Common myeloid progenitor, CD34-positive (primary cell): ENCODE results near the gene IFTAP.

Source experiments
- CTCF ChIA-PET: fragments of 350-600 bp; sonication (Branson Sonifier 250); formaldehyde crosslinking; loops from one replicate; lab custom pipeline; 2021; ENCODE audit warnings: antibody characterized with exemption; lab: Charles Lee
- POLR2A ChIA-PET: fragments of 350-600 bp; sonication (Branson Sonifier 250); formaldehyde crosslinking; loops from one replicate; lab custom pipeline; 2021; ENCODE audit warnings: antibody characterized with exemption; lab: Charles Lee
- DNase-seq, 3 donors: peaks; one replicate each; pipeline versions ENCODE4 v3.0.0 to v3.0.0-alpha.2; 2013
- H3K27ac ChIP-seq, 2 experiments: 1 replicate in 1 of 2; 2 replicates in 1 of 2; pipeline ENCODE4 v1.7.0; 2013; ENCODE audit warnings: inconsistent platforms in 2 of 2, low read length in 2 of 2, mild to moderate bottlenecking in 2 of 2, low read depth in 1 of 2, moderate library complexity in 1 of 2; ENCODE audit not compliant: severe bottlenecking in 2 of 2, insufficient read depth in 1 of 2, poor library complexity in 1 of 2
- H3K27me3 ChIP-seq, 5 experiments: replicated peaks in 2 of 5; 1 replicate in 3 of 5; 2 replicates in 2 of 5; pipeline versions ENCODE4 v1.6.1 to v1.7.0; 2013; ENCODE audit warnings: low read length in 4 of 5, mild to moderate bottlenecking in 2 of 5, moderate library complexity in 2 of 5, inconsistent platforms in 1 of 5; ENCODE audit not compliant: insufficient read depth in 5 of 5, control insufficient read depth in 4 of 5
- H3K36me3 ChIP-seq, 4 experiments: 1 replicate in 2 of 4; 2 replicates in 2 of 4; pipeline versions ENCODE4 v1.6.1 to v1.7.0; 2013; ENCODE audit warnings: low read length in 3 of 4, control low read depth in 1 of 4, mild to moderate bottlenecking in 1 of 4; ENCODE audit not compliant: control insufficient read depth in 4 of 4, insufficient read depth in 4 of 4
- H3K4me1 ChIP-seq, 4 experiments: 1 replicate in 3 of 4; 2 replicates in 1 of 4; pipeline versions ENCODE4 v1.6.1 to v1.7.1; 2013; ENCODE audit warnings: low read length in 3 of 4, mild to moderate bottlenecking in 3 of 4, control low read depth in 1 of 4, inconsistent platforms in 1 of 4, moderate library complexity in 1 of 4; ENCODE audit not compliant: control insufficient read depth in 4 of 4, insufficient read depth in 4 of 4; ENCODE audit errors: control extremely low read depth in 1 of 4
- H3K4me3 ChIP-seq, 7 experiments: 1 replicate in 4 of 7; 2 replicates in 3 of 7; pipeline versions ENCODE4 v1.5.1 to v1.7.0; 2013; ENCODE audit warnings: mild to moderate bottlenecking in 7 of 7, low read length in 6 of 7, moderate library complexity in 6 of 7, inconsistent platforms in 2 of 7, low read depth in 2 of 7, control low read depth in 1 of 7; ENCODE audit not compliant: insufficient read depth in 4 of 7, control insufficient read depth in 1 of 7; ENCODE audit errors: extremely low read depth in 1 of 7
- H3K9me3 ChIP-seq, 5 experiments: 1 replicate in 4 of 5; 2 replicates in 1 of 5; pipeline versions ENCODE4 v1.6.1 to v1.7.1; 2013; ENCODE audit warnings: low read length in 4 of 5, mild to moderate bottlenecking in 2 of 5, inconsistent platforms in 1 of 5, low read depth in 1 of 5, moderate library complexity in 1 of 5; ENCODE audit not compliant: control insufficient read depth in 4 of 5, insufficient read depth in 2 of 5; ENCODE audit errors: control extremely low read depth in 1 of 5
- WGBS: methylation state at CpG from one replicate; pipeline ENCODE4 v1.1.5; 2013; ENCODE audit not compliant: insufficient coverage; 5-methylcytosine and 5-hydroxymethylcytosine counted together

IFTAP gene

DNA sequence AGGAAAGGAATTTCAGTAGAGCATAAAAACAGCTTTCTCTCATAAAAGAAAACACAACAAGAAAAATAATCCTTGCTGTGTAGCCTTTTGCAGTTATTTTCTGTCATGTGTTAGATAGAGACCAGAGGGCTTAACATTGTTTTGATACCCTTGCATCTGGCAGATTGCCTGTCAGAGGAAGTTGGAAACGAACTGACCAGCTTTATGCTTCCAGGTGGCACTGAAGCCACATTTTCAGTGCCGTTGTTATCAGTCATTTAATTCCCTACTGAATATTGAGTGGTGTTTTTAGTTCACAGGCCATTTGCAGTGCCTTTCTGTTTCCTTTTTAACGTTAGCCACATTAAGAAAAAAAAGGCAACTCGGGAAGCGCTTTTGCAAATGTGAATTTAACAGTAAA lies 25.2 kb downstream of the IFTAP start:
- peak in 2 of 3 donors; percentile 55 to 64 for DNase-seq
- CTCF ChIA-PET, result interaction anchor here (0.8 to 7.2 kb wide), 7 partner anchors 11 to 115 kb away, joined by 3 to 86 read pairs (median 4); partner anchors contain the start of genes IFTAP and RAG1

GRCh38 chr11:36620246-36620645 lies 25.9 kb downstream of the IFTAP start:
- Histone ChIP-seq H3K27me3 (no peaks in the 10 kb centered on the region), H3K27ac (no peak overlapping the region), H3K36me3 (peaks cover 0 to 2% (median 0%) of the 10 kb centered on the region in 4 experiments), H3K4me3 (no peak overlapping the region), H3K4me1 (peaks cover 9 to 31% (median 17%) of the 10 kb centered on the region in 4 experiments), H3K9me3 (no peaks in the 10 kb centered on the region)
- ChIA-PET CTCF (interaction anchor here (1.6 to 7.2 kb wide), 4 partner anchors 11 to 55 kb away, joined by 3 to 86 read pairs (median 8); partner anchors contain the start of gene RAG1), POLR2A (no interaction called here)
- DNase-seq, result no peak

More for the DNA sequence above, 25.2 kb downstream of the IFTAP start:
- peak overlapping the region in 1 of 2 experiments; percentile 68 for H3K27ac ChIP-seq
- peaks cover 0 to 2% (median 0%) of the 10 kb centered on the region in 4 experiments for H3K36me3 ChIP-seq
- POLR2A ChIA-PET, result no interaction called here
- WGBS, result 0% methylated on average over 2 of the region's 5 CpGs
- H3K9me3 ChIP-seq, result no peaks in the 10 kb centered on the region
- no peaks in the 10 kb centered on the region for H3K27me3 ChIP-seq
- peaks cover 9 to 31% (median 17%) of the 10 kb centered on the region in 4 experiments for H3K4me1 ChIP-seq
- H3K4me3 ChIP-seq, result peak overlapping the region in 4 of 7 experiments; percentile 32 to 61 (median 44)

GRCh38 chr11:36622431-36623136 lies 28.3 kb downstream of the IFTAP start:
- peaks cover 9 to 32% (median 17%) of the 10 kb centered on the region in 4 experiments for H3K4me1 ChIP-seq
- CTCF ChIA-PET, result interaction anchor here (0.7 to 7.2 kb wide), 10 partner anchors 14 to 144 kb away, joined by 3 to 89 read pairs (median 4); partner anchors contain the start of gene RAG1
- peak; percentile 71 to 86 (median 82) for DNase-seq
- H3K4me3 ChIP-seq, result no peak overlapping the region
- POLR2A ChIA-PET, result interaction anchor here (0.9 kb wide), 1 partner anchor 58 kb away, joined by 3 read pairs; no protein-coding TSS in a partner anchor
- H3K27me3 ChIP-seq, result no peaks in the 10 kb centered on the region
- no CpG with 5 or more reads among the region's 3 CpGs for whole genome bisulfite sequencing
- H3K9me3 ChIP-seq, result no peaks in the 10 kb centered on the region
- H3K36me3 ChIP-seq, result peaks cover 0 to 2% (median 0%) of the 10 kb centered on the region in 4 experiments
- H3K27ac ChIP-seq, result no peak overlapping the region

DNA sequence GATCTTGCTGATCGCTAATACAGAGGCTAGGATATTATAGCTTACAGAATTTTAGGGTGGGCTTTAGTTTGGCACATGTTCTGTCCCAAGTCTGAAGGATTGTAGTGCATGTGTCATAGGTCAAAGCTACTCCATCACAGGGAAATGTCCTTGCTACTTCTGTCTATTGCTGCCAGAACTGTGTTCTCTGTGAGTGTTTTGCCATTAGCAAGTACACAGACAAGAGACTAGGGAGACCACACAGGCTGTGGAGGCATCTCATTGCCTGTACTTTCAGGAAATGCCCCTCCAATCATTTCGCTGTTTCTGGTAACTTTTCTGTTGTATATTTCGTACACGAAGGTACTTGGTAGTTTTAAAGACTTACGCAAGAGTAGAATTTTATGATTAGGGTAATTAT lies 29.2 kb downstream of the IFTAP start:
- H3K27ac ChIP-seq, result no peak overlapping the region

GRCh38 chr11:36627006-36627405 lies 32.7 kb downstream of the IFTAP start:
- CTCF ChIA-PET, result interaction anchor here (3.5 kb wide), 1 partner anchor 64 kb away, joined by 22 read pairs; no protein-coding TSS in a partner anchor
- no peak for DNase-seq
- POLR2A ChIA-PET, result no interaction called here

More for the DNA sequence above, 29.2 kb downstream of the IFTAP start:
- 100% methylated on average over 1 of the region's 5 CpGs for WGBS
- Histone ChIP-seq H3K36me3 (peaks cover 0 to 2% (median 0%) of the 10 kb centered on the region in 4 experiments), H3K9me3 (no peaks in the 10 kb centered on the region), H3K4me3 (no peak overlapping the region), H3K4me1 (peaks cover 8 to 26% (median 14%) of the 10 kb centered on the region in 4 experiments), H3K27me3 (no peaks in the 10 kb centered on the region)
- ChIA-PET CTCF (interaction anchor here (0.7 to 4.1 kb wide), 8 partner anchors 15 to 145 kb away, joined by 3 to 89 read pairs (median 3); partner anchors contain the start of gene RAG1), POLR2A (interaction anchor here (0.9 kb wide), 1 partner anchor 59 kb away, joined by 3 read pairs; no protein-coding TSS in a partner anchor)
- no peak for DNase-seq

GRCh38 chr11:36627471-36627870 lies 33.2 kb downstream of the IFTAP start:
- no peaks in the 10 kb centered on the region for H3K27me3 ChIP-seq
- peaks cover 0 to 2% (median 0%) of the 10 kb centered on the region in 4 experiments for H3K36me3 ChIP-seq
- no peak overlapping the region for H3K27ac ChIP-seq
- H3K4me1 ChIP-seq, result peaks cover 0 to 8% (median 0%) of the 10 kb centered on the region in 4 experiments
- POLR2A ChIA-PET, result no interaction called here
- no peak for DNase-seq
- no peak overlapping the region for H3K4me3 ChIP-seq
- CTCF ChIA-PET, result interaction anchor here (0.9 to 3.5 kb wide), 2 partner anchors 64 to 120 kb away, joined by 3 to 22 read pairs; no protein-coding TSS in a partner anchor
- WGBS, result 100% methylated on average over 1 of the region's 2 CpGs
- no peaks in the 10 kb centered on the region for H3K9me3 ChIP-seq

More at GRCh38 chr11:36627006-36627405, 32.7 kb downstream of the IFTAP start:
- no CpG with 5 or more reads among the region's 1 CpG for WGBS
- peaks cover 0 to 10% (median 0%) of the 10 kb centered on the region in 4 experiments for H3K4me1 ChIP-seq
- H3K36me3 ChIP-seq, result peaks cover 0 to 2% (median 0%) of the 10 kb centered on the region in 4 experiments
- H3K27ac ChIP-seq, result no peak overlapping the region
- H3K27me3 ChIP-seq, result no peaks in the 10 kb centered on the region
- H3K4me3 ChIP-seq, result no peak overlapping the region
- no peaks in the 10 kb centered on the region for H3K9me3 ChIP-seq
